HG02571 (cell line): Measurements from ENCODE around the gene CTTNBP2.

Source experiments
- ATAC-seq: cut with Tn5 transposase; IDR thresholded peaks from one replicate; pipeline ENCODE4 v1.9.1; 2021; ENCODE audit warnings: mild to moderate bottlenecking, moderate library complexity; ENCODE audit not compliant: unreplicated experiment

Gene CTTNBP2

GRCh38 chr7:117824592-117824991 lies 48.6 kb downstream of the CTTNBP2 start:
- no peak for ATAC-seq

DNA sequence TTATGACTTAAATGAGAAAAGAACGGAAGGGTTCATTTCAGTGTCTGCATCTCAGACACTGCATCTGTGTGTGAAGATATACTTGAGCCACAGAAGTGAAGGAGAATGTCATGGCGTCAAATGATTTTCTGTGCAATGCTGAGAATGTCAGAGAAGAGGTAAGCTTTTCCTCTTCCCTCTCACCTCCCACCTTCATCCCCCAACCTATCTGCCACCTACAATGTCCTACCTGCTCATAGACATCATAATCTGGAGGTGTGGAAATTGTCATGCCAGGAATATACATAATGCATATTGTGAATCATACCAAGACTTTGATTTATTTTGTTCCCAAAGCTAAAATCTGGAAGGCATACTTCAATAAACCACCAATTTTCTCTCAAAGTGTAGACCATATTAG lies 53.7 kb downstream of the CTTNBP2 start:
- no peak for ATAC-seq

- no peak for ATAC-seq
These were observed 55.0 kb downstream of the CTTNBP2 start for GRCh38 chr7:117818232-117818631.

DNA sequence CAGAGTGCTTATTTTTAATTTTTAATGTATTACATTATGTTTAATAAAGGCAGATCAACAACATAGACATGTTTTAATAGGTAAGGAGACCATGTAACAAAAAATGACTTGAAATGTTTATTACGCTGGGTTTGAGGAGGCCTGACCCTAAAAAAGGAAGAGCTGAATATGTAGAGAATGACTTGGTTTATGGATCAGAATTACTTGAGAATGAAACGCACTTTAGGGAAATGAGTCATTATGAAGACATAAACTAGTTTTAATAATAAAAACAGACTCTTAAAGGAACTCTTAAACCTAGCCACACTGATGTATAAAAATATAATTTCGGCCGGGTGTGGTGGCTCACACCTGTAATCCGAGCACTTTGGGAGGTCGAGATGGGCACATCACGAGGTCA lies 56.5 kb downstream of the CTTNBP2 start:
- no peak for ATAC-seq

DNA sequence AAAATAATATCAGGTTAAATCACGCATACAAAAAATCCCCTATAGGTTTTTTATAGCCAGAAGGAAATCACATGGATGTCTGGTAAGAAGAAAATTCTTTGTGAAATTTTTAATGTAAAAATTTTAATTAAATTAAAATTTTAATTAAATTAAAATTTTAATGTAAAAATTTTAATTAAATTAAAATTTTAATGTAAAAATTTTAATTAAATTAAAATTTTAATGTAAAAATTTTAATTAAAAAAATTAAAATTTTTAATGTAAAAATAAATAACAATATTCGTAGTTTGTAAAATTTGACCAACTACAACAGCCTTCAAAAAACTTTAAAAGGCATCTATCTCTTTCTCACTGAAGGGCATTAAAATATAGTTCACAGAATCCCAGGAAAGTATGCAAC lies 61.5 kb downstream of the CTTNBP2 start:
- no peak for ATAC-seq

GRCh38 chr7:117810642-117811512 lies 62.4 kb downstream of the CTTNBP2 start:
- no peak for ATAC-seq

GRCh38 chr7:117809958-117810357 lies 63.3 kb downstream of the CTTNBP2 start:
- no peak for ATAC-seq

DNA sequence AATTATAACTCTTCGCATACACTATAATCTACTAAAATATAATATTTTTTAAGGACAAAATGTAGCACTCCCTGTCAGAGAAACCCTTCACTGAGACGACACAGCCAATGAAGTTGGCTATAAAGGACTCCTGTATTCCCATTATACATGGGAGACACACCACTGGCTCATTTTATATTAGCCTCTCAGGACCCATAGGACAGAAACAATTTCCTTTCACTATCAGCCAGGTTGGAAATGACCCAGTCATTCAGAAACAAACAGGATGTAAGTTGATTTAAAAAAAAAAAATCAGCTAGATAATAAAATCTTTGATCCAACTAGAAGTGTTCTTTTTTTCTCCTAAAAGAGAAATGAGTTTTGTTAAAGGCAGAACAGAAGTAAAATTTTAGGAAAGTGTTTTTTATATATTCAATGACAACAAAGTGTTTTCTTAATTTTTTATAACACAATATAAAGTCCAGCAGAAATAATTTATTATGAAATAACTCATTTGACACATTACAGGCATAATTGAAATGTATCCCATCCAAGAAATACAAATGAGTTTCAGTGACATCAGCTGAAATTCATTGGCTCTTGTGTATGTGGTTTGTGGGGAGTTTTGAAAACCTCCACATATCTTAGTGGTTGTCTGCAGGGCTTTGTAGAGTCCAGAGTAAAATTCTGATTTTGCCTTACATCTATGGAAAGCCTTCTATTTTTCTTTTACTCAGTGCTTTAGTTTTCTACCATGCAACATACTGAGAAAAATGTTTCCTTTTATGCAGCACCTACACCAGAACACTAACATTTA lies 64.1 kb downstream of the CTTNBP2 start:
- no peak for ATAC-seq

DNA sequence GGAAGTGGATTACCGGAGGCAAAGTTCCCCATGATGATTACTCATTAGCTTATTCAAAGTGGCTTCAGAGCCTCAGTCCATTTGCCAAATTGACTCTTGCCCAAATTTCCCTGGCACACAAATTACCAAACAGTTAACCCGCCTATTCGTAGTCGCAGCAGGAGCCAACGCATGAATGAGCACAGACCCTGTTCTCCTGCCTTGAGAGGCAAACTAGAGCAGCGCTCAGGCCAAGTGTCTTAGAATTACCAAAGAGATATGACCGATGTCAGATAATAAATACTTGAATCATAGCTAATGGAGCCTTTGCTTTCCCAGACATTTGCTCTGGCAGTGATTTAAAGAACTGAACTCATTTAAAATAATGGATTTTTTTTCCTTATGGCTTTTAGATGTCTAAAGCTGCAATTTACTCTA lies 64.9 kb downstream of the CTTNBP2 start:
- no peak for ATAC-seq

DNA sequence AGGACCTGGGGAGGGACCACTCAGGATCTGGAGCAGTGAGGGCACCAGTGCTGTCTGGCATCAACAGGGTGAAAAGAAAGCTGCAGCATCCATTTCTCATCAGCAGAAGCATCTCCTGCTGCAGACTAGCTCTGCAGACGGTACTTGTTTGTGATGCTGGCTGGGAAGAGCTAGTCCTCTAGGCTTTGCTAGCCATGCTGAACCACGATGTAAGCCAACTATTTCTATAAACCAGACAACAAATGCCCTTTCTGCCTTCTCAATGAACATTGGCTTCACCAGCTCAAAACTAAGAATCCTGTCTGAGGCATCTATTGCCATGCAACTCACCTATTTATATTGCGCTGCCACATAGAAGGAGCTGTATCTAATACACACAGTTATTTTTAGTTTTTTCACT lies 65.6 kb downstream of the CTTNBP2 start:
- no peak for ATAC-seq

DNA sequence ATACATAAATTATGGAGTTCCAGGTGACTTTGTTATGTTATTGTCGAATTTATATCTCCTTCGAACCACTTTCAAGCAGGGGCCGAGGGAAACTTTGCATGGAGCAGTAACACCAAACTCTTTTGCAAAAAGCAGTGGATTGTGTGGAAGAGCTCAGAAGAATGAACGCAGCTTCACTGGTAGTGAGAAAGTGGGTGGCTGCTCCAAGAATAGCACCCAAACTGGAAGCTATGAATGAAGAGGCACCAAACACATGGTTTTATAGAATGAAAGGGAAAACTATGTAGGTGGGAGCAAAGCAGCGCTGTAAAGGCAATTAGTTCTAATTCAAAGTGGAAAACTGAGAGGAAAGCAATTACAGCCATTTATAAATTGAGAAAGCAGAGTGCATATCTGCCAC lies 67.2 kb downstream of the CTTNBP2 start:
- ATAC-seq, result no peak

DNA sequence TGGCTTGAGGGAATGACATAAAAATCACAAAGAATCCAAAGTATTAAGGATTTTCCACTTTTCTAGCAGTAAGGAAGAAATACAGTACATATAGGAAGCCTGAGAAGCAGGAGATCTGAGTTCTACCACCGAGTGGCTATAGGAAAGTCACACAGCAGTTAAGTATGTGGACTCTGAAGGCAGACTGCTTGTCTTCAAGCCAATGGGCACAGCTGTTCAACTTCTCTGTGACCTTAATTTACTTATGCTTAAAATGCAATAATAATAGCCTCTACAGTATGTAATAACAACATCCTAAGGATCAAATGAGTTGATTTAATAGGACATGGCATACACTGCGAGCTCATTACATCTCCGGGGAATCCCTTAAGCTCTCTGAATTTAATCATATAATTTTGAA lies 68.0 kb downstream of the CTTNBP2 start:
- ATAC-seq, result no peak

DNA sequence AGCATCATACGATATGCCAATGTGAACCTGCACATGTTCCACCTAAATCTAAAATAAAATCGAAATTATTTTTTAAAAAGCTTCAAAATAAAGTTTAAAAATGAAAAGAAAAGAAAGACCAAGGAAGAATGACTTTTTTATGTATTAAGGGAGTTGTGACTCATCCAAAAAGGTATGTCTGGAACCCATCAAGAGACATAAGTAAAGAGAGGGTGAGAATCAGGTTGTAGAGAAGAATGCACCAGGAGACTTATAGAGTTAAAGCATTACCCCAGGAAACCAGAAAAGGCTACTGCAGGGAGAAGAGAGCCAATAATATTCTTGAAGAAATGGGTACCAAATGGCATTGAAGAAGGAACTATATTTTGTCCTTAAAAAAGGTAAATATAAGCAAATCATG lies 69.8 kb downstream of the CTTNBP2 start:
- ATAC-seq, result no peak

DNA sequence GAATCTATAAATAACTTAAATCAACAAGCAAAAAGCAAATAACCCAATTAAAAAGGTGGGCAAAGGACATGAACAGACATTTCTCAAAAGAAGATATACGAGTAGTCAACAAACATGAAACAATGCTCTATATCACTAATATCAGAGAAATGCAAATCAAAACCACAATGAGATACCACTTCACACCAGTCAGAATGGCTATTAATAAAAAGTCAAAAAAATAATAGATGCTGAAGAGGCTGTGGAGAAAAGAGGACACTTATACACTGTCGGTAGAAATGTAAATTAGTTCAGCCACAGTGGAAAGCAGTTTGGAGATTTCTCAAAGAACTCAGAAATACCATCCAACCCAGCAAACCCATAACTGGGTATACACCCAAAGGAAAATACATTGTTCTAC lies 70.6 kb downstream of the CTTNBP2 start:
- ATAC-seq, result no peak

- no peak for ATAC-seq
These were observed 72.4 kb downstream of the CTTNBP2 start for GRCh38 chr7:117800841-117801240.

GRCh38 chr7:117800406-117800805 lies 72.8 kb downstream of the CTTNBP2 start:
- no peak for ATAC-seq

GRCh38 chr7:117796889-117797288 lies 76.4 kb downstream of the CTTNBP2 start:
- ATAC-seq, result no peak

DNA sequence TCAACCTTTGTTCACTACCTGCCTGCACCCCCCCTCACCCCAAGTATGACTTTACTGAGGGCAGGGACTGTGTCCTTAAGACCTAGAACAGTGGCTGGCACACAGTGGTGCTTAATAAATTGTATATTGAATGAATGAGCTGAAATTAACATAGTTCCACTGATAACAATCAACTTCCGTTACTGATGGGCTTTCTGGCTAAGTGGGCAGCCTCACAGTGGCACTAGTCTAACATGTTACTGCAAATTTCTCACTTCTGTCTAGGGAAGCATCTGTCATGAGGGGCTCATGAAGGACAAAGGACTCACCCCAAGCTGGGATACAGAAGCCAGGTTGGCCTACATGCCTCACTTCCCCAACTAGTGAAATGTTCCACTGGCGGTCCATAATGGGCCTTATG lies 79.3 kb downstream of the CTTNBP2 start:
- no peak for ATAC-seq

- ATAC-seq, result no peak
These were observed 79.7 kb downstream of the CTTNBP2 start for GRCh38 chr7:117793521-117793920.

DNA sequence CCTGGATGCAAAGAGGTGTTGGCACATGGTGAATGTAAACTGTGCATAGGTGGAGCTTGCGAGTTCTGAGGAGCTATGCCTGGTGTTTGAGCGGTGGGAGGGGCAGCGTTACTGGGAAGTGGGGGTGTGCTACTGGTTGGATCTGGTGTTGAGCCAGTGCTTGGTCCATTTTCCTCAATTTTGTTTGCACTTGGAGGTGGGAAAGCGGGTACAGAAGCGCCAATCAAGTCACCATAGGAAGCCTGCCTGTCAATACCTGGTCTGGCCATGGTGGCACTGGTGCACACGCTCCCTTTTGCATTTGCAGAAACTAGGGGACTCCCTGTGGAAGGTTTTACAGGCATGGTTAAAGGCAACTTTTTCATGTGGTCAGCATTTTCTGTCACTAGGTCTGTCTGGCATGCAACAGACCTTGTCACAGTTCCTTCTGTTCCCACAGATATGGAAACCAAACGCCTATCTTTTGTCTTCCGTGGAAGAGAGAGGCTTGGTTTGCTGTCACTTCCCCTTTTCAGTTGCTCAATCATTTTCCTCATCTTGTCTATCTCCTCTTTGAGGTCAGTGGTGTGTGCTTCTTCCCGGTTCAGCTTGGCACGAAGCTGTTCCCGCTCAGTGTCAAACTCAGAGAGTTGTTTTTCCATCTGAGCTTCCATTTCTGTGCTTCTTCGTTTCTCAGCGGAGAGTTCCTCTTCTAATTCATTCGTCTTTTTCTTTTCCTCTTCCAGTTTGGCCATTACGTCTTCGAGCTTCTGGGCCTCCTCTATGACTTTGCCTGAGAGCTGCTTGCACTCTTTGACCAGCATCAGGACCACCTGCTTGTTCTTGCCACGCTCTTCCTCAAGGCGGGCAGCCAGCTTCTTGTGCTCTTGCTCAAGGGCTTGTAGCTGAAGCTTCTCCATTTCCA lies 81.1 kb downstream of the CTTNBP2 start:
- peak; percentile 58 for ATAC-seq

GRCh38 chr7:117790731-117791130 lies 82.5 kb downstream of the CTTNBP2 start:
- no peak for ATAC-seq
